GM12891 (cell line): ENCODE results near the gene MICAL3.

Source experiments
- PAX5 ChIP-seq: IDR thresholded peaks from 2 replicates; pipeline ENCODE4 v1.6.1; 2011; ENCODE audit warnings: low read length, moderate library complexity, mild to moderate bottlenecking; ENCODE audit not compliant: insufficient read depth, severe bottlenecking
- POLR2A ChIP-seq: IDR thresholded peaks from 2 replicates; pipeline ENCODE4 v1.6.1; 2011; ENCODE audit warnings: low read depth, low read length, control low read depth
- POLR2AphosphoS5 ChIP-seq: IDR thresholded peaks from 2 replicates; pipeline ENCODE4 v1.6.1; 2011; ENCODE audit warnings: low read depth, low read length, control low read depth
- SPI1 ChIP-seq: IDR thresholded peaks from 2 replicates; pipeline ENCODE4 v1.6.1; 2011; ENCODE audit warnings: low read depth, low read length, control low read depth
- TAF1 ChIP-seq: IDR thresholded peaks from 2 replicates; pipeline ENCODE4 v1.6.1; 2011; ENCODE audit warnings: low read depth, low read length, control low read depth

DNA sequence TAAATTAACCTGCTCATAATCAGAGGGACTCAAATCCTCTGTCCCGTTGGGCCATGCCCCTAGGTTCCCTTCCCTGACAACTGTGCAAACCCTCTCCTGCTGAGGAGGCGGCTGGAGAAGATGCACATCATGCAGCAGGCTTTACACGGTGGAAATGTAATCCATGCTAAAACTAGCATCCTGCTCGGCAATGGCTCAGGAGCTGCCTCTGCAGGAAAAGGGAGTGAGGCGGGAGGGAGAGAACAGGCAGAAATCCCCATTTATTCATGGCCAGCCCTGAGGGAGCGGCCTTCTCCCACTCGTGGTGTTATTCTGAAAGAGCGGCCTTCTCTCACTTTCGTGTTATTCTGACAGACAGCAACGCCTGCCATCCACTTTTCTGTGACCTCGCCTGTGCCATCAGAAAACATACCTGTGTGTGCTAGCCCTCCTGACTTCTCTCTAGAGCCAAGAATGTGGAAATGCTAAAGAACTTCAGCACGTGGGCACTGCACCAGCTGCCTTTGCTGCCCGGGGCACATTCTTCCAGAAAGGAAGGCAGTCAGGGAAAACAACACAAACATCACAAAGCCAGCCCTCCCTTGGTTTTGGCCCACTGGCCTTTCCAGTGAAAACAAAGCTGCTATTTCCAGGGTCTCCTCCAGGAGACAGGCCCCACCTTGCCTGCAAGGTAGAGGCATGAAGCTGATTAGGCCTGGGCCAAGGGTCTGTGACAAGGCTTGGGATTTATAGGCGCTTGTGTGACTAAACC, 187.2 kb downstream of the MICAL3 start:
- no peak for TF ChIP-seq POLR2AphosphoS5
- no peak for TF ChIP-seq TAF1
- no peak for TF ChIP-seq POLR2A
- TF ChIP-seq SPI1, result no peak
- no peak for TF ChIP-seq PAX5
